NCI-H774 (cell line): ENCODE measurements around the gene TTL.
"Not testable (repeated sequence)": the region's sequence is repeated elsewhere in the genome, so short reads cannot be mapped to it uniquely, and the experiment has no call there.

Source experiments
- DNase-seq: peaks from one replicate; lab custom pipeline; 2025; lab: John Stamatoyannopoulos, UW

Gene TTL

DNA sequence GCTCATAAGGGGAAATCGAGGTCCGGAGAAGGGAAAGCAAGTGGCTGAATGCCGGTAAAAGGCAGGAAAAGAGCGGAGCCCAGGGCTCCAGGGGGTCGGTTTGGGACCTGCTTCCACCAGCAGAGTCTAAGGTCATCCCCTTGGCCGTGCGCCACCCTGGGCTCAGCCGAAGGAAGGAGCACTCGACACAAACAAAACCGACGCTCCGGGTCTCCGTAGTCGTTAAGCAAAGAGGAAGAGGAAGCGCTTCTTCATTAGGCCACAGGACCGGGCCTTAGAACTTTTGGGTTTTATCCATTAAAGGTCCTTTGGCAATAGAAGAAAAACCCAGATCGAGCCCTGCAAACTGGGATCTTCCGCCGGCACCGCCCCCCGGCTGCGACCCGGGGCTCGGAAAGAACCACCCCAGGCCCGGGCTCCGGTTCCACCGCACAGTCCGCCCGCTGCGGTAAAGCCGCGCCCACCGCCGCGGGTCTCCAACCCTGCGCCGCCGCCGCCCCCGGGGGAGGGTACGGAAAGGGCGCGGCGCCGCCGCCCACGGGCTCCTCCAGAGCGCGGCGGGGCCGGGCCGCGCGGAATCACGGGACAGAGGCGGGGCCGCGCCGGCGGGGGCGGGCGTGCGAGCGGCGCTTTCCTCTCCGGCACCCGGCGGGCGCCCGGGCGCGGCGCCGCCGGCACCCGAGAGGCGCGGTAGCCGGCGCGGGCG lies at the start of gene TTL:
TTL (plus strand) TSS at position 629 of the 706 bp plus-strand sequence. CDS start 189 bp downstream, outside the sequence.
- DNase-seq = peak; percentile 71

DNA sequence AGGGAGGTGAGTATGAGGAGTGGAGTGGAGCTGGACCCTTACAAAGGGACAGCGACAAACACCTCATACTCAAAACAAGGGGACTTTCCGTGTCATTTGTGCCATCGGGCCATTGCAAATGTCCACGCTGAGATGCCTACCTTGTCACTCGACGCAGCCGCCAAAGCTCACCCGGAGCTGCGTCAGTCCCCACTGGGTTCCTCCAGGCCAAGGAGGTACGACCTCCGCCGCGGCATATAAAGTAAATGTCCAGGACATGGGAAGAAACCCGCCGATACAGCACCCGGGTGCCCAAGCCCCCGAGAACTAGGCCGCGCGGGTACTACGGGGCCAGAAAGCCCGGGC lies 49.6 kb upstream of the TTL start:
- not testable (repeated sequence) for DNase-seq

DNA sequence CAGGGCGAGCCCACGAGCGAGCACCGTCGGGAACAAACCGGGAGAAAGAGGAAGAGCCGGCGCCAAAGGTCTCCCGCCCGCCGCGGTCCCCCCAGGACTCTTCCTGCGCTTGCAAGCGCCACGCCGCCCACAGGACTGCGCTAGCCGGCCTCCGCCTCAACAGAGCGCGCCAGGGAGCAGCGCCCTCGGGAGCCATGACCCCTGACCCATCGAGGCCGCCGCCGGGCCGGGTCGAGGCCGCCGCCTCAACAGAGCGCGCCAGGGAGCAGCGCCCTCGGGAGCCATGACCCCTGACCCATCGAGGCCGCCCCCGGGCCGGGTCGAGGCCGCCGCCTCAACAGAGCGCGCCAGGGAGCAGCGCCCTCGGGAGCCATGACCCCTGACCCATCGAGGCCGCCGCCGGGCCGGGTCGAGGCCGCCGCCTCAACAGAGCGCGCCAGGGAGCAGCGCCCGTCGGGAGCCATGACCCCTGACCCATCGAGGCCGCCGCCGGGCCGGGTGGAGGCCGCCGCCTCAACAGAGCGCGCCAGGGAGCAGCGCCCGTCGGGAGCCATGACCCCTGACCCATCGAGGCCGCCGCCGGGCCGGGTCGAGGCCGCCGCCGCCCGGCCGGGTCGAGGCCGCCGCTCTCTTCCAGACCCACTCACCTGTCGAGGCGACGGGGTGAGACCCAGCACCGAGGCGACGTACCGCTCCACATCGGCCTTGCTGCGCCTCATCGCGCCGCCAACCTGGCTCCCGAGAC lies 49.0 kb upstream of the TTL start:
- DNase-seq = not testable (repeated sequence)

DNA sequence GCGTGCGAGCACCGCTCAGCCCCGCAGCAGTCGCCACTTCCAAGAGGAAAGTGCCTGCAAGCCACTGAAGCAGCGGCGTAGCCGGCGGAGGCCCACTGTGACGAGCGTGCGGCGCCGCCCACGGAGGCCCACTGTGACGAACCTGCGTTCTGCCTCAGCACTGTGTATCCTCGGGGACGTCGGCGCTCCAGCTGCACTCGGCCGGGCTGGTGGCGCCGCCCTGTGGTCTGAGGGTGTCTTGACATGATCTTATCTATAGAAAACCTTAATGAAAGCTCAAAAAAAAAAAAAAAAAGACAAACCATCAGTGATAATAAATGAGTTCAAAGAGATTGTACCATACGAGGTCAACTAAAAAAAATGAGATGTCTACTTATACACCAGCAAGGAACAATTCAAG lies 48.5 kb upstream of the TTL start, which contains the start of gene RGPD8:
RGPD8 (minus strand) TSS at position 166 of the 400 bp plus-strand sequence. CDS start 192 bp downstream, outside the sequence.
- DNase-seq = not testable (repeated sequence)

DNA sequence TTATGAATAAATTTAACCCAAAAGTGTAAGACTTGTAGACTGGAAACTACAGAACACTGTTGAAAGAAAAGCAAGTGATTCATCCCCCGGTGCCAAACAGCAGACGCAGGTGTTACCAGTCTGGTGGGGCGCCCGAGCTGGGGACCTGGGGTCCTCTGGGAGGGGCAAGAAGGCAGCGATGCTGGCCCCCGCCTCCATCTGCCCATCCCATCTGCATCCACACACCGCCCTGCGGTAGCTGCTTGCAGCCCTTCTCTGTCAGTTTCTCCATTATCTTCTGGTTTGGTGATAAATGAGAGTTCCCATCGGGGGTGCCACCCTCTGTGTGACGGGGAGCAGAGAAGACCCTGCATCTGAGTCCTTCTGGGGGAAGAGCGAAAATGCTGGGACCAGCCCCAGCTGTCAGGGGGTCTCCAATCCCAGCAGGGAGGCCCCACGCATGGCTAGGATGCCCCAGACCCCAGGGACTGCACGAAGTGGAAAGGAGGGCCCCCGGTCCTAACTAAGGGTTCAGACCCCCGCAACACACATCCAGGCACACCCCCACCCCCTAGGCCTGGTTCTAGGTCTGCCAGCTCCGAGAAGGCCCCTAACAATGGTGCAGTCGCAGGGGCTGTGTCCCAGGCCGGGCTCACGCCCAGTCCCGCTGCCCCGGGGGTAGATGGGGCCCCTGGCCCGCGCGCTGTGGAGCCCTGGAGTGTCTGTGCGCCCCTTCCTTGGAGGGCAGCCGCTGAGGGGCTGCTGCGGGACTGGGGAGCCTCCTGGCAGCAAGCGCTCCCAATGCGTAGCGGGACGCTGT lies 47.8 kb upstream of the TTL start:
- no peak for DNase-seq

DNA sequence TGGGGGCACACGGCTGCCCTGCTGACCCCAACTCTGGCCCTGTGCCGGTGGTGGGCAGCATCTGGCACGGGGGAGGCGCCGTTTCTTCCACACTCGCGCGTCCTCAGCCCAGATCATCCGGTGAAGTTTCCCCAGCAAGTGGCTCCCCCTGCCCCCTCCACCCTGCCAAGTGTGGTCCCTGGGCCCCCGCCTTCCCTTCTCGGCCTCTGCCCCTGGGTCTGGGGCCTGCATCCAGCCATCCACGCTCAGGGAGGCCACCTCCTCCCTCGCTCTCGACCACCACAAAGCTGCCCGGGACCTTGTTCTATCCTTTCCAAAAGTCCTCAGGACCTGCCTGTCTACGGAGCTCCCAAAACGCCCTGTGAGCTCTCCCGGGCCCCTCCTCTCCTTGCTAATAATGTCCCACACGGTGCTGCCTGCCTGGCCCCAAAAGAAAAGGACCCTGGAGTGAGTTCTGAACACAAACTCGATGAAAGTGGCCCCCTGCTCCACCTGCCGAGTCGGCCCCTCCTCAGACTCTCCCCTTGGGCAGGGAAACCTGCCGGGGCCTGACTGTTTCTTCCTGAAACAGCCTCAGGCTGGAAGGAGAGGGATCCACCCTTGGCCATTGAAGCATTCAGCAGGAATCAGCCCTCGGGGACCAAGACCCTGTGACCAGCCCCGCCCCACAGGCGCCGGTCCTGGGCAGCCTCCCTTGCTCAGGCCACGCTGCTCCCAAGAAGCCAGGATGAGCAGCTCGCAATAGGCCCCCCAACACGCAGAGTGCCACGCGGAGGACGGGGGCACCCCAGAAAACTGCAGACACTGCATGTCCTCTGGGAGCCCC lies 46.9 kb upstream of the TTL start:
- not testable (repeated sequence) for DNase-seq

DNA sequence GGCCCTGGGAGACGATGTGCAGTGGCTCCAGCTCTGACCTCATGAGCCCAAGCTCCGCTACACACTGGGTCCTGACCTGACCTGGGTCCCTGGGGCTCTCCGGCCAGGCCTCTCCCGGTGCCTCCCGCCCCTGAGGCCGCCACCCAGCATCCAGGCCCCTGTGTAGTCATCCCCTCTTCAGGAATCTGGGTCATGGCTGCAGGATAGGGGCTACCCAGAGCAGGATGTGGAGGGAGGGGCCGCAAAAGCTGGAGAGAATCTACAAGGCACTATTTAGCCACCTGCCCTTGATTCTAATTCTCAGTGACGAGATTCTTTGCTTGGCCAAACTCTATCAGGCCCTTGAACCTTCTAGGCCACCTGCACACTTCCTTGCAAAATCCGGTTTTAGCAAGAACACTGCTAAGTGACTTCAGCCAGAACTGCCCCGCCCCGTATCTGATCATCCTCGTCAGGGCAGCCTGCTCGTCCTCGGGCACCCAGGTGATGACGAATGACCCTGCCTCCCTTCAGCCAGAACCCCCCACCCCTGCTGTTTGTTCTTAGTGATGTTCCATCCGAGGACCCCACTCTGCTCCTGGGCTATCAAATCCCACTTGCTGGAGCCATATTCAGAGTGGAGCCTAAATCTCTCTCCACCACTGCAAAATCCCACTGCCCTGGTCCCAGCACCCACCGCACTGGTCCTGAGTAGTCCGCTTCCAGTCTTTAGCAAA lies 46.1 kb upstream of the TTL start:
- DNase-seq = not testable (repeated sequence)

DNA sequence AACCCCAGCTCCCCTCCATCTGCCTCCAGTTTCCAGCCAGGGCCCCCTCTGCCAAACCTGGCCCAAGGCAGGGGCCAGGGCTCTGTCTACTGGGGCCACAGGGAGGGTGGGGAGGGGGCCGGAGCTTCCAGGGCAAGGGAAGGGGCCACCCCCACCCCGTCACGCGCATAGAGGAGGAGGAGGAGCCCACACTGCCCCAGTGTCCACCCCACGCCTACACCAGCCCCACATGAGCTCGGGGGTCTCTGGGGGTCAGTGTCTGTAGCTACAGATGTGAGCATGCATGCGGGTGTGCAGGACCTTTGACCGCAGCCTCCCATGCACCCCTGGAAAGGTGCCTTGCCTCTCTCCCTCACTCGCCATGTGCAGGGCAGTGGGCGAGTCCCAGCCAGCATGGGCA lies 45.0 kb upstream of the TTL start:
- not testable (repeated sequence) for DNase-seq

DNA sequence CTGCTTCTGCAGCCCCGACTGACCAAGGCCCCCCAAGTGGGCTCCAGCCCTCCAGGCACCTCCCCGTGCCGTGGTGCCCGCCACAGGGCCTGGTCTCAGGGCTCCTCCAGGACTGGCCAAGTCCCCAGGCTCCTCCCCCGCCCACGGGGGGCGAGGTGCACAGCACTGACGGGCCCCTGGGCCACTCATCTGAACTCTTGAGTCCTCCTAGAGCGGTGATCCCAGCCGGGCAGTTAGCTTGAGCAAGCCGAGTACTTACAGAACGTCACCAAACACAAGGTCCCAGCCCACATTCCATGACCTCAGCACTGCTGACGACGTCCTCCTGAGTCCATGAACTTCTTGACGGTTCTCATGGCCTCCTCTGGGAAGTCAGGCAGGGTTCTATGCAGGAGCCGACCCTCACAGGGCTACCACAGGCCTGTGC lies 44.5 kb upstream of the TTL start:
- not testable (repeated sequence) for DNase-seq

DNA sequence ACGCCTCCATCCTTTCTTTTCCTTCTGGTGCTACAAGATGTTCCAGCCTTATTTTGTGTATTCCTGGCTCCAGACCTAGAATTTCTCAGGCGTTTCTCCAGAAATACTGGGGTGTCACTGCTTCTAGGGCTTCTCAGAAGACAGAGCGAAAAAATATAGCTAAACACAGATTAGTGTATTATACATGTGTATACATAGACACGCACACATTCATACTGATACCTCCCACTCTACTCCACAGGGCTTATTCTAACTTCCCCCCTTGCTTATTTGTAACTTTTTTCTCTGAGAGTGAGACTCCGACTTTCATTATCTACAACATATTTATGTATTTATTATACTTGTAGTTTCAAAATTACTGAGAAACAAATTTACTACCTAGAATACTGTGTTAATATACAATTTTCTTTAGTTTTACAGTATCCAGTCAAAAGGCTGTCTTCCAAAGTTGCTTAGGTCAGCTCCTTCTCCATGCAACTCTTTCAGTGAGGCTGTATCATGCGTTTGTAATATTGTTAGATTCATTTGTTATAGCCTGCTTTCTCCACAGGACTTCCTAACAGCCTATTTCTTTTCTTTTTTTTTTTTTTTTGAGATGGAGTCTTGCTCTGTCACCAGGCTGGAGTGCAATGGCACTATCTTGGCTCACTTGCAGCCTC lies 43.2 kb upstream of the TTL start:
- DNase-seq = not testable (repeated sequence)

DNA sequence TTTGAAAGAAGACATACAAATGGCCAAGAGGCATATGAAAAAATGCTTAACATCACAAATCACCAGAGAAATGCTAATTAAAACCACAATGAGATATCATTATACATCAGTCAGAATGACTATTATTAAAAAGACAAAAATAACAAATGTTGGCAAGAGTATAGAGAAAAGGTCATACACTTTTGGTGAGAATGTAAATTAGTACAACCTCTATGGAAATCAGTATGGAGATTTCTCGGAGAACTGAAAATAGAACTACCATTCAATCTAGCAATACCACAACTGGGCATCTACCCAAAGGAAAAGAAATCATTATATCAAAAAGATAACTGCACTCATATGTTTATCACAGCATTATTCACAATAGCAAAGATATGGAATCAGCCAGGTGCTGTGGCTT lies 37.7 kb upstream of the TTL start:
- DNase-seq = not testable (repeated sequence)

DNA sequence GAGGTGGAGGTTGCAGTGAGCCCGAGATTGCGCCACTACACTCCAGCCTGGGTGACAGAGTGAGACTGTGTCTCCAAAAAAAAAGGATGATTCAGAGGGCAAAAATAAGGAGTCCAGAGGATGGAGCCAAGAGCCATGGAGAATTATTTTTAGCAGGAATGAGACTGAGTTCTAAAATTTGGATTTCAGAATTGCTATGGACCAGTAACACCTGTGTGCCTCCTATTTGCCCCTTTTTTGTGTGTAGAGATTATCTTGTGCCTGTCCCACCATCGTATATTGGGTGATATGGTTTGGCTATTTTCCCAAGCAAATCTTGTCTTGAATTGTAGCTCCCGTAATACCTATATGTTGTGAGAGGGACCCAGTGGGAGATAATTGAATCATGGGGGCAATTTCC lies 32.1 kb upstream of the TTL start:
- no peak for DNase-seq

DNA sequence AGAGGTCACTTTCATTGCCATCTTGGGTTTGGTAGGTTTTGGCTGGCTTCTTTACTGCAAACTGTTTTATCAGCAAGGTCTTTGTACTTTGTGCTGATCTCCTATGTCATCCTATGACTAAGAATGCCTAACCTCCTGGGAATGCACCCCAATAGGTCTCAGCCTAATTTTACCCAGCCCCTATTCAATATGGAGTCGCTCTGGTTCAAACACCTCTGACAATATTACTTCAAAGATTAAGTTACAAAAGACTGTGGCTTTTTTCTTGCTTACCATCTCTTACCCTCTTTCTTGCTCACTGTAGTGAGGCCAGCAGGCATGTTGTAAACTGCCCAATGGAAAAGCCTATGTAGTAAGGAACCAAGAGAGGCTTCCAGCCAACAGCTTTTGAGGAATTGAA lies 30.6 kb upstream of the TTL start:
- DNase-seq = no peak

DNA sequence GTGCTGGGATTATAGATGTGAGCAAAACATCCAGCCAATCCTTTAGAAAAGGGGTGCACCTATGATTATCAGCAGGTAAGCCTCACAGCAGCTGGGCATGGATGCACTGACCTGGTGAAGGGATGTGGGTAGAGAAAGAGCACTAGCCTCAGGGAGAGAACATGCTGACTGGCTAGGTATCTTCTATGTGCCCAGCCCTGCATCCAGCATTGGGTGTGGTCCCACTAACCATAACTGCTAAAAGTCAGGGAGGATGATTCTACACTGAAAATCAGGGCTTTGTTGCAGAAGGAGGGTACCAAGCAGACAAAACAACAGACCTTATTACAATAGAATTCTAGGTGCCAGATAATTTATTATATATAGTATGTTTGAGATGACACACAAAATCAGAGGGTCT lies 27.4 kb upstream of the TTL start:
- no peak for DNase-seq

DNA sequence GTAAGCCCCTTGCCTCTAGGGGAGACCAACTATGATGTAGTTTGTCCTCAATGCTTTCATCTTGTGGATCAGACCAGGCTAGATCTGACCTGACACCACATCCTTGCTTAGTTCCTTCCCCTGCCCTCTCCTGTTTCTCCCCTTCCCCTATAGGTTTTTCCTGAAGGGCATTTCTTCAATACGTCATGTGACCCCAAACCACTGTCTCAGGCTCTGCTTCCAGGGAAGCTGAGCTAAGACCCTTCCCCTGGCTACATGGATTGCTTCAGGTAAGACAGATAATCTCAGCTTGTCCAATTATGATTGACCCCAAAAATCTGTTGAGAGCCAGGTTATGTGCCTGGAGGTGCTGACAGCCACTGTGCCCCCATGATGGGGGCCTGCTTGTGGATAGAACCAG lies 22.6 kb upstream of the TTL start:
- DNase-seq = no peak

DNA sequence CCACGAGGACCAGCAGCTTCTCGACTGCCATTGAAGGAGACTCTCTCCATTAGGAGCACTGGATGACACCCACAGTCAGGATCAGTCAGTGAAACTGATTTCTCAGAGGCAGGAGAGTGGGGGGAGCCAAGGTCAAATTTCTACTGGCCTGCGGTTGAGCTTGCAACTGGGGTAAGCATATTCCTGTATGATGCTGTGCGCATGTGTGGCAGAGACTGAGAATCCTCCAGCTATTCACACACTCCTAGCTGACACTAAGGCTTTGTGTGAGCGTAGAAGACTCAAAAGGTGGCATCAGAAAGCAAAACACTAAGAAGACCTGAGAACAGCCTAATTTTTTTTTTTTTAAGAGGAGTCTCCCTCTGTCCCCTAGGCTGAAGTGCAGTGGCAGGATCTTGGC lies 19.8 kb upstream of the TTL start:
- no peak for DNase-seq

DNA sequence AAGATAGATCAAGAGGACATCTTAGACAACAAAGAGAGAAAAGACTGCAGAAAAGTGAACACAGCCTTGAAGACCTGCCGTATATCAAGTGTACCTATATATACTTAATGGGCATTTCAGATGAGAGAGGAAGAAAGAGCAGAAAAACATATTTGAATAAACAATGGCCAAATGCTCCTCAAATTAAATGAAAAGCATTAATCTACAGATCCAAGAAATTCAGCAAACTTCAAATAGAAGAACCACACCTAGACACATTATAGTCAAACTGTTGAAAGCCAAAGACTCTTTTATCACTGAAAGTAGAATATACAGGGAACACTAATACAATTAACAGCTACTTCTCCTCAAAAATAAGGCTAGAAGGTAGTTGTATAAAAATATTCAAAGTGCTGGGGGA lies 18.7 kb upstream of the TTL start:
- no peak for DNase-seq

DNA sequence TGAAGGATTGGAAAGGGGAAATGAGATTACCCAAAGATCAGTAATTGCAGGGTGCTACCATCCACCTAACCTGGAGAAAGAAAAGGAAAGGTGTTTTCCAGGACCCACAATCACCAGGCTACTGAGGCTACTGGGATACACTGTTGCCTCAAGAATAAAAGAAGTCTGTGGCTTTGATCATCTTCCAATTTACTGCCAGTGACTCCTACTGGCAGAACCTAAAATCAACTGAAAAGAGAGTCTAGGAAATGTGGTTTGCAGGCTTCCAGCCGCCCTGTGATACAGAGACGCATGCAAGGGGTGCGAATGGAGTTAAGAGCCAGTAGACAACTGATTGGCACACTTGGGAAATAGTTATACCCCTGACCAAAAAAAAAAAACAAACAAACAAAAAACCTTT lies 16.6 kb upstream of the TTL start:
- DNase-seq = no peak

DNA sequence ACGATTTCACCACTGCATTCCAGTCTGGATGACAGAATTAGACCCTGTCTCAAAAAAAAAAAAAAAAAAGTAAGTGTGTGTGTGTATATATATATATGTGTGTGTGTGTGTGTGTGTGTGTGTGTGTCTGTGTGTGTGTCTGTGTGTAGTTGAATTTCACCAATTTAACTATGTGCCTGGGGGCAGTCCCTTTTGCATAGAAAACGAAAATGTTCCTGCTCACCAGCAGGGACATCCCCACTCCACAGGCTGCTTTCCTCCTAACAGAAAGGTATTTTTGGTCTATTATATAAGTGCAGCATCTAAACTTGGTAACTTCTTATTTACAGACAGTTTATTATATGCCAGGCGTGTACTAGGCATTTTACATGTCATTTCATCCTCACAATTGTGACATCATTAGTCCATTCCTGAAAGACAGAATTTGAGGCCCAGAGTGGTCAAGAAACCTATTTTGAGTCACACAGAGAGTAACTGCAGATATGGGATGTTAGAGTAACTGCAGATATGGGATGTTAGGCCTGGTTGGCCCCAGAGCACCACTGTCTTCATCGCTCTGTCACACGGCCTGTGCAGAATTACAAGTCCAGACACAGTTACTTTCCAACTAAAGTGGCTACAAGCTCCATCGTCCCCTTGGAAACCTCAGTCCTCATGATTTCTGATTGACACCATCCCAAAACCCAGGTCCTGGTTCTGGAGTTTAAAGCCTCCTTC lies 9.3 kb upstream of the TTL start:
- no peak for DNase-seq
